ENCODE results near the gene PLEKHM1.
A peak's percentile ranks its signal among the peaks of the same experiment; 100 is the strongest.

PLEKHM1 gene

DNA sequence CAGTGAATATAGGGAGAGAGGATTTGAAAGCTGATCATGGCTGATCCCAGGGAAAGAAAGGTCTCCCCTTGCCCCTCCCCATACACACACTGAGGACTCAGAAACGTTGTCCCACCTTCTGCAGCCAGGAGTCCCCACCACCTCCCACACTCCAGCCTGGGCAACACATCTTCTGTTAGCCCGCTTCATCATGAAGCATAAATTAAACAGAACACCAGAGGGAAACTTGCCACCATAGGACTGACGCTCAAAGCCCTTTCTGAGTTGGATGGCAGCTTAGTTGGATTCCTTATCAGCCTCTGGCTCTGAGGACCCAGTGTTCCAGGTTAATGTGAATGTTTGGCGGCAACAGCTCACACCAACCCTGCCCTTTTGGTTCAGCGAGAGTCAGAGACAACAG, 91.7 kb downstream of the PLEKHM1 start:
- no peak for DNase-seq (ENCODE audit: low spot score)

DNA sequence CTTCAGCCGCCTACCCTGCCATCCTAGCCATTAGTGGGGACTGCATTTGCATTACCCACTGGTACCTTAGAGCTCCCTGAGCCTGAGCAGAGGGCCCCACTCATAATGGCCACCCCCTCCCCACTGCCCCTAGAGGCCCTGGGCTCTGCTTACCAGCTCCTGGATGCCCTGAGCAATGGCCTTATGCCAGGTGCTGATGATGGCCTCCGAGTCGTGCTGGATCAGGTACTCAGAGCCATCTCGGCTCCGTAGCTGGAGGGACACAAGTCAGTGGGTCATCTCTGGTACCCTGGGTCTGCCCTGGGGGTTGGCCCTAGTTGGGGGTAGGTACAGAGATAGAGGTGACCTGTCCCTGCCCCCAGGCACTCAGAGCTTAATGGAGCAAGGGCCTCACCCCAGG, 92.7 kb downstream of the PLEKHM1 start:
- no peak for DNase-seq (ENCODE audit: low spot score)

- no peak for DNase-seq (ENCODE audit: low spot score)
These were observed 93.9 kb downstream of the PLEKHM1 start for GRCh38 chr17:45396496-45397205.

- no peak for DNase-seq (ENCODE audit: low spot score)
These were observed 94.7 kb downstream of the PLEKHM1 start for GRCh38 chr17:45395569-45396415.

DNA sequence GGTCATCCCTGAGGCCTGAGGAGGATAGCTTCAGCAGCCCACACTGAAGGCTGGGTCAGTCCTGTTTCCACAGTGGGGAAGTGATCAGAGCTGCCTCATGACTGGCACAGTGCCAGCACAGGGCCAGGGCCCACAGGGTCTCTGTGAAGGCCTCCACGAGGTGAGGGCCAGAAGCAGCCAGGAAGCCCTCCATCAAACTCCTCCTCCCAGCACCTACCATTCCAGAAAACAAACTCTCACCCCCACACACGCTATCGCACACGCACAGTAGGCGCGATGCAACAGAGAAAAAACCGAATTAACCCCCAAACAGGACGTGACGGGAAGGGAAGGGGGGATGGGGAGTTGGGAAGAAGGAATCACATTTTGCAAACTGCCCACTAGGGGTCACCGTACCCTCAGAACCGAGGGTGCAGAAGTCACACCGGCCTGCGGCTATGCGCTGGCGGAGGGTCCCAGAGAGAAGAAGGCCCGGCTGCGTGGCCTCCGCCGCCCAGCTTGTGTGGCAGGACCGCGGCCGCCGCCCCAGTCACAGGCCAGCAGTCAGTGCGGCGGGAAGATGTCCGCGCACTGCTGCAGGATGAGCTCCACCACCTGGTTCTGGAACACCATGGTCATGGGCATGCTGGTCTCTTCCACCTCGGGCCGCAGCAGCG, 95.5 kb downstream of the PLEKHM1 start:
- DNase-seq (ENCODE audit: low spot score): peak; percentile 71

GRCh38 chr17:45394564-45394912, 96.0 kb downstream of the PLEKHM1 start:
- DNase-seq (ENCODE audit: low spot score): no peak

DNA sequence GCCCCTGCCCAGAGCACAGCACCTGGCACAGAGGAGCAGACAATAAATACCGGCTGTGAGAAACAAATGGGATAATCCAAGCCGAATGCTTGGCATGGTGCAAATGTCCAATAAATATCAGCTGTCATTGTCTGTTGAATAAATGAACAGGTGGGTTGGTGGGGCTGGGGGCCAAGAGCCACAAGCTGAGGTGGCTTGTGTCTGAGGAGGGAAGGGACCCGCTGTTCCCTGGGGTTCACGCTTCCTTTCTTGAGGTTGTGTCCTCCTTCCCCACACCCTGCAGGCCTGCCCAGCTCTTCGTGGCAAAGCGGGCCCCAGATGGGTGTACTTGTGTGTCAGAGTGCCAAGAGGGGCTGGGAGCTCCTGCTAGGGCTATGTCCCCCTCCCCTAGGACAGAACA, 96.4 kb downstream of the PLEKHM1 start:
- DNase-seq (ENCODE audit: low spot score): no peak

- no peak for DNase-seq (ENCODE audit: low spot score)
These were observed 97.1 kb downstream of the PLEKHM1 start for GRCh38 chr17:45393411-45393810.

DNA sequence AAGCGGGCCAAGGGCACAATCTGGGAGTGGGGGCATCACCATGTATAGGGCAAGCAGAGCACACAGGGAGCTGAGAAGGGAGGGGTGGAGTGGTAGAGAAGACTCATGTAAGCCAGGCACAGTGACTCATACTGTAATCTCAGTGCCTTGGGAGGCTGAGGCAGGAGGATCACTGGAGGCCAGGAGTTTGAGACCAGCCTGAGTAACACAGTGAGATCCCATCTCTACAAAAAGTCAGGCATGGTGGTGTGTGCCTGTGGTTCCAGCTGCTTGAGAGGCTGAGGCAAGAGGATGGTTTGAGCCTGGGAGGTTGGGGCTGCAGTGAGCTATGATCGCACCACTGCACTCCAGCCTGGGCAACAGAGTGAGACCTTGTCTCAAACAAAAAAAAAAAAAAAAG, 98.6 kb downstream of the PLEKHM1 start:
- DNase-seq (ENCODE audit: low spot score): no peak

GRCh38 chr17:45391291-45391690, 99.2 kb downstream of the PLEKHM1 start:
- no peak for DNase-seq (ENCODE audit: low spot score)

DNA sequence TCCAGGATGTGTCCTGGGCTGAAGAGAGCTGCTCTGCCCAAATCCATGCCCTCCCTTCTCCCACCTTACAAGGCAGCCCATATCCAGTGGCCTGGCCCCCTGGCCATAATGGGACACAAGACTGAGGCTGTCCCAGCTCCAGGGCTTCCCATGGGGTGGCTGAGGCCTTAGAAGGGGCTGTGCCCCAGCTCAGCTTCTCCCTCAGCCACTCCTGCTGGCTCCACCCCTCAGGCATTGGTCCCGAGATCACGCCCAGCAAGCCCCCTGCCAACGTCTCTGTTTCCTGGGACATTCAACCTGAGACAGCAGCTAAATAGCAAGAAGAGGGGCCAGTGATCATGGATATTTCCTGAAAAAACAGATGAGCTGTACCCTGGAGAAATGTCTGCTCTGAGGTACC, 101.2 kb downstream of the PLEKHM1 start:
- DNase-seq (ENCODE audit: low spot score): no peak

DNA sequence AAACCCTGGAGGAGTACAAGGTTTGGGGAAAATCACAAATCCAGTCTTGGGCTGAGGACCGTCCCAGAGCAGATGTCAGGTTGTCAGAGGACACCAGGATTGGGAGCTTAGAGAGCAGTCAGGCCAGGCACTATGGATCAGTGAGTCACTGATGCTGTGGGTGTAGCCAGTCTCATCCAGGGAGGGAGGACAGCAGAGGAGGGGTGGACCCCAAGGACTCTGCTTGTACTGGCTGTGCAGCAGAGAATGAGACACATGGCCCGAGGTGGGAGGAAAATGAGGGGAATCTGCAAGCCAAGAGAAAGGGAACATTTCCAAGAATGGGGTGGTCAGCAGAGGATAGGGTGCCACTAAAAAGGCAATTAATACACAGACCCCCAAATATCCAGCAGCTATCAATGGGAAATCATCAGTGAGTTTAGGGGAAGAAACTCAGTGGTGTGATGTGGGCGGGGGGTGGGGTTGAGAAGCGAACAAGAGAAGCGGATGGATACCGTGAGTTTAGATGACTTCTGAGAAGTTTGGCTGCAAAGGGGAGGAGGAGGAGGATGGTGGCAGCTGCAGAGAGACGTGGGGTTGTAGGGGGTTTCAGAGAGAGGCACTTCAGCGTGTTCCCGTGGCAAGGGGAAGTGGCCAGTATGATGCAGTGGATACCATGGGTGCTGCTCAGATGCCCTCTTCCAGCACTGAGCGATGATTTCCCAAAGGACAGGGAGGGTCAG, 101.8 kb downstream of the PLEKHM1 start:
- no peak for DNase-seq (ENCODE audit: low spot score)

DNA sequence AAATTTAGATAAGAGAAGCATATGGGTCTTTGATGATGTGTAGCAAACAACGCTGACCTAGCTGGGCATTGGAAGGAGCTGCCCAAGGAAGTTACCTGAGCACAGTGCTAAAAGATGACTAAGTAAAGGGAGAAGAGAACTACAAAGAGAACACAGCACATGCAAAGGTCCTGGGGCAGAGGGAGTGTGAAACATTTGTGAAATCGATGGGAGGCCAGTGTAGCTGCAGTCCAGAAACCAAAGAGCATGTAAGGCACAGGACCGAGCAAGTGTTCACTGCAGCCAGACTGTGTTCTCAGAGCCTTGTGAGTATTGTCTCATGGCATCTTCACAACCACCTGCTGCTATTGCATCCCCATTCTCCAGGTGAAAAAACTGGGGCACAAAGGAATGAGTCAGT, 102.8 kb downstream of the PLEKHM1 start:
- no peak for DNase-seq (ENCODE audit: low spot score)

DNA sequence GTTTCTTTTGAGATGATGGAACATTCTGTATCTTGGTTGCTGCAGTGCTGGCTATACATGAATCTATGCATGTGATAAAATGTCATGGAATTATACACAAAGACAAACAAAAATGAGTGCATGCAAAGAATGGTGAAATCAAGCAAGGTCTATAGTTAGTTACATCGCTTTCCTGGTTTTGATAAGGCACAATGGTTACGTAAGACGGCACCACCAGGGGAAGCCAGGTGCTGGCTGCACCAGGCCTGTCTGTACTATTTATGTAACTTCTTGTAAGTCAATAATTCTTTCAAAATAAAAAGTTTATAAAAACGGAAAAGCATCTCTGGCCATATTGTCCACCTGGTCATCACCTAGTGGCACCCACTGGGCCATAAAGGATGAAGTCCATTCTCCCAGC, 104.3 kb downstream of the PLEKHM1 start:
- DNase-seq (ENCODE audit: low spot score): no peak
